ENCODE data around the gene CETP. TPM values are rescaled to one million over a fixed set of nuclear protein-coding genes. Genes with fewer than 3 reads are reported as not detected.

The CETP gene
- total and polyA plus RNA-seq, 9 of the 15 experiments (the other 6 are each of a cell fraction or from before 2014, with no cell fraction given) = 0.07 to 0.11 TPM; not detected in 7

- no peak for TF ChIP-seq ZNF551 (CRISPR knock-in tag; IDR thresholded peaks at IDR 0.05)
- TF ChIP-seq CBX3 (IDR thresholded peaks at IDR 0.05; ENCODE audit: borderline replicate concordance in 1 of 2, low read length in 2 of 2) = no peak
- TF ChIP-seq U2AF2 (optimal IDR thresholded peaks at IDR 0.05; ENCODE audit: low read depth, low read length) = no peak
- TF ChIP-seq ZBTB34 (CRISPR knock-in tag; IDR thresholded peaks at IDR 0.05) = no peak
- no peak for TF ChIP-seq BCLAF1 (IDR thresholded peaks at IDR 0.05; ENCODE audit: borderline replicate concordance in 1 of 2, control insufficient read depth in 1 of 2, low read depth in 2 of 2, low read length in 1 of 2)
- no peak for TF ChIP-seq CBX8 (IDR thresholded peaks at IDR 0.05; ENCODE audit: borderline replicate concordance, extremely low read depth, low read depth, low read length, poor library complexity, severe bottlenecking)
- no peaks in the 10 kb centered on the region for H3K79me2 ChIP-seq (ENCODE audit: control insufficient read depth, insufficient read depth, low read length)
- 0% methylated on average over 2 of the region's 2 CpGs for WGBS (ENCODE audit: insufficient coverage, low coverage, missing lambda C conversion rate)
- peaks cover under 1% of the 10 kb centered on the region; the same call in 1 of the 2 replicates for H4K20me1 ChIP-seq (replicated peaks; ENCODE audit: control insufficient read depth, insufficient read depth, low read length)
- H3K9me3 ChIP-seq (replicated peaks; ENCODE audit: control insufficient read depth, insufficient read depth, low read depth, low read length) = no peaks in the 10 kb centered on the region
- no peak overlapping the region for H3K9ac ChIP-seq (ENCODE audit: insufficient read depth in 1 of 2, low read depth in 2 of 2, low read length in 2 of 2)
- ChIA-PET CTCF (ENCODE audit: low intra/inter-chr PET ratio) (no interaction called here), POLR2A (no interaction called here)
- BruUV-seq (replicated peaks) = no TSS peak
- H3K27me3 ChIP-seq (ENCODE audit: control insufficient read depth in 2 of 2, insufficient read depth in 2 of 2, low read length in 2 of 2) = peaks cover 32 to 50% of the 10 kb centered on the region in 2 experiments
- peaks cover 0 to 14% of the 10 kb centered on the region in 2 experiments; a peak in 3 of 5 replicates for H3K4me1 ChIP-seq (replicated peaks in 1 of 2; ENCODE audit: control insufficient read depth in 2 of 2, insufficient read depth in 2 of 2, low read length in 2 of 2)
- no peaks in the 10 kb centered on the region for H3K9me1 ChIP-seq (ENCODE audit: control insufficient read depth, insufficient read depth, low read length)
- FAIRE-seq = no peak
- no peak overlapping the region for H2AFZ ChIP-seq (ENCODE audit: low read depth, low read length)
- no peak overlapping the region for H3K27ac ChIP-seq (ENCODE audit: extremely low read depth, low read depth, low read length)
- H3K36me3 ChIP-seq (ENCODE audit: control insufficient read depth, insufficient read depth, low read length) = no peaks in the 10 kb centered on the region
- in situ Hi-C loops (cut with MboI) (no loop called here), intact Hi-C loops (cut with micrococcal nuclease) (no loop called here)
- DNase-seq (ENCODE audit: extremely low read depth in 1 of 4, low spot score in 3 of 4) = no peak
- H3K4me2 ChIP-seq (ENCODE audit: insufficient read depth, low read length) = no peak overlapping the region
- no peak for ATAC-seq
- H3K4me3 ChIP-seq = no peak overlapping the region
Measured at GRCh38 chr16:56993204-56993603, 31.5 kb downstream of the CETP start.

Measured in K562 (cell line).